HG02610 (cell line): ENCODE data around the gene ARHGAP33.
"Not testable (repeated sequence)": the region's sequence is repeated elsewhere in the genome, so short reads cannot be mapped to it uniquely, and the experiment has no call there.

ENCODE experiments used
- ATAC-seq: cut with Tn5 transposase; IDR thresholded peaks from one replicate; pipeline ENCODE4 v1.9.1; 2021; ENCODE audit warnings: mild to moderate bottlenecking, moderate library complexity; ENCODE audit not compliant: unreplicated experiment

The ARHGAP33 gene

DNA sequence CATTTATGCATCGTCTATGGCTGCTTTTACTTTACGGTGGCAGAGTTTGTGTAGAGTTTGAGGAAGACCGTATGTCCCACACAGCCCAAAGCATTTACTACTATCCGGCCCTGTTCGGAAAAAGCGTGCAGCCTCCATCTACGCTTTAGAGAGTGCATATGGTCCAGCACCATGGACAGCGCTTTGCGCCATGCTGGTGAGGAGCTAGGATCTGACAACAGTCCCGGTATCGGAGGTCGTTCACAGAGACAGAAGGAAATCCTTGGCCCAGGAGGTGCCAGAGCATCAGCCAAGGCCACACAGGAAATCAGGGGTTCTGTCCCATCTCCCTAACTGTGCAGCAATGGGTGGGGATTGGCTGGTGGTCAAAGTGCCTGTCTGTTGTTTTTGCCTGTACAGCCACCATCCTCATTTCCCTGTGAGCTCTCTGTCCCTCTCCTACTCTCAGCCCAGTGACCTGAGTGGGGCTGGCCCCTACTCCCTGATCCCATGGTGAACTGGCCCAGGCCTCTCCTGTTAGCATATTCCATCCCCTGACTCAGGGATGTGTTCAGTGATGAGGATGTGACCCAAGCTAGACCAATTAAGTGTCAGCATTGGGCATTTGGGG, 53.4 kb downstream of the ARHGAP33 start:
- ATAC-seq = no peak

DNA sequence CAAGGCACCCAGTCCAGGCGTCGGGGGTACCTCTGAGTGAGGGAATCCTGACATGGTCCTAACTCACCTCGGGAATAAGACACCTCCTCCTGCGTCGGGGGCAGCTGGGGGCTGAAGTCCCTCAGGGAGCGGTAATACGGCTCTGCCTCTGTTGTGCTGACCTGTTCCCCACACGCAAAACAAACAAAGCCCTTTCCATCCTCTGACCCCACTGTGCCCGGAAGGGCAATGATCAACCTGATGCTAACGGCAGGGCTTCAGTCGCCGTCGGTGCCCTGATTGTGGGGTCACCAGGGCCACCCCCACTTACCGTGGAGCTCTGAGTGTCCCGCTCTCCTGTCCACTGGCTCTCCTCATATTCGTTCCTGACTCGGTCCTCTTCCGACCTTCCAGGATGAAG, 55.6 kb downstream of the ARHGAP33 start:
- no peak for ATAC-seq

DNA sequence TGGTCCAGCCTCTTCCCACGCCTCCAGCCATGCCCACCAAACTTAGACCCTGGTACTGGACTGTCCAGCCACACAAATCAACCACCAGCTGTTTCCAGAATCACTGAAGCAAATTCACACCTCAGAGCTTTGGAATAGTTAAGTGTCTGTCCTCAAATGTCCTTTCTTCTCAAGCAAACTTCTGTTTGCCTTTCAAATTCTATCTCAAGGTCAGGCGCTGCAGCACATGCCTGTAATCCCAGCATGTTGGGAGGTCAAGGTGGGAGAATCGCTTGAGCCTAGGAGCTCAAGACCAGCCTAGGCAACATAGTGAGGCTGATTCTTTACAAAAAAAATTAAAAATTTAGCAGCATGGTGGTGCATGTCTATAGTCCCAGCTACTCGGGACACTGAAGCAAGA, 56.7 kb downstream of the ARHGAP33 start:
- no peak for ATAC-seq

DNA sequence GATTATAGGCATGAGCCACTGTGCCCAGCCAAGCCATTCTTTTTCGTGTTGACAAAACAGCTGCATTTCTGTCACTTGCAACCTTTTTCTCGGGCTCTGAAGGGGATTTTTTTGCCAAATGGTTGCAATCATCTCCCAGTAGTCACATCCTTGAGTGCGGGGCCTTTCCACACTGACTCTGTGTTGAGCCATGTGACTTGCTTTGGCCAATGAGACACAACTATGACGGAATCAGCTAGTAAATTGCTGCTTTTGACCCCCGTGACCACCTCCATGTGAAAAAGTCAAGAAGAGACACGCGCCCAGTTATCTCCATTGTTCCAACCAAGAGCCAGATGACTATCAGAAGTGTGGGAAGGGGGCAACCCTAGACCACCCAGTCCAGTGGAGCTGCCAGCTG, 58.6 kb downstream of the ARHGAP33 start:
- no peak for ATAC-seq

DNA sequence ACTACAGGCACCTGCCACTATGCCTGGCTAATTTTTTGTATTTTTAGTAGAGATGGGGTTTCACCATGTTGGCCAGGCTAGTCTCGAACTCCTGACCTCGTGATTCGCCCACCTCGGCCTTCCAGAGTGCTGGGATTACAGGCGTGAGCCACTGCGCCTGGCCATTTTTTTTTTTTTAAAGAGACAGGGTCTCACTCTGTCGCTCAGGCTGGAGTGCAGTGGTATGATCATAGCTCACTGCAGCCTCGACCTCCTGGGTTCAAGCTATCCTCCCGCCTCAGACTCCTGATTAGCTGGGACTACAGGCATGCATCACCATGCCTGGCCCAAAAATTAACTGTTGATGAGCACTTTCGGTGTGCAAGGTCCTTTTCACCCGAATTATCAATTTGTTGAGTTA, 60.7 kb downstream of the ARHGAP33 start:
- not testable (repeated sequence) for ATAC-seq
